Measurements from ENCODE around the gene TPD52L2.

The TPD52L2 gene

GRCh38 chr20:63932606-63933160 lies 67.6 kb downstream of the TPD52L2 start:
- DNase-seq (ENCODE audit: low read depth): no peak

DNA sequence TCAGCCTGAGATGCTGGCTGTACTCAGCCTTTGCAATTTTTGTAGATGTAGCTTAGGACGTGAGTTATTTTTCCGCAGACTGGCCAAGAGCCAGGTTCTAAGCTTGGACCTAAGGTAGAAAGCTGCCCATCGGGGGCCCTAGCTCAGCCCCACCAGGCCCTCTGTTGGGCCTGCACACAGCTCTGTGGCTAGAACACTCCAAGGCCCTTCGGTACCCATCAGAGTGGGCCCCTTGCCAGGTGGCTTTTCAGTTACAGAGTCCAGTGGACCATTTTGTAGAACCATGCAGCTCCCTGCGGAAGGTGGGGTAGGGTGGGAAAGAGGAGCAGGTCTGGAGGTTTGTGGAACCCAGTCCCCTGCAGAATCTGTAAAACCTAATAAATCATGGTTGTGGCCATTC lies 68.6 kb downstream of the TPD52L2 start:
- no peak for DNase-seq (ENCODE audit: low read depth)

- no peak for DNase-seq (ENCODE audit: low read depth)
Observed at GRCh38 chr20:63934271-63935068, 69.4 kb downstream of the TPD52L2 start.

GRCh38 chr20:63935447-63935846 lies 70.4 kb downstream of the TPD52L2 start:
- DNase-seq (ENCODE audit: low read depth): no peak

GRCh38 chr20:63937596-63937995 lies 72.5 kb downstream of the TPD52L2 start:
- DNase-seq (ENCODE audit: low read depth): no peak

DNA sequence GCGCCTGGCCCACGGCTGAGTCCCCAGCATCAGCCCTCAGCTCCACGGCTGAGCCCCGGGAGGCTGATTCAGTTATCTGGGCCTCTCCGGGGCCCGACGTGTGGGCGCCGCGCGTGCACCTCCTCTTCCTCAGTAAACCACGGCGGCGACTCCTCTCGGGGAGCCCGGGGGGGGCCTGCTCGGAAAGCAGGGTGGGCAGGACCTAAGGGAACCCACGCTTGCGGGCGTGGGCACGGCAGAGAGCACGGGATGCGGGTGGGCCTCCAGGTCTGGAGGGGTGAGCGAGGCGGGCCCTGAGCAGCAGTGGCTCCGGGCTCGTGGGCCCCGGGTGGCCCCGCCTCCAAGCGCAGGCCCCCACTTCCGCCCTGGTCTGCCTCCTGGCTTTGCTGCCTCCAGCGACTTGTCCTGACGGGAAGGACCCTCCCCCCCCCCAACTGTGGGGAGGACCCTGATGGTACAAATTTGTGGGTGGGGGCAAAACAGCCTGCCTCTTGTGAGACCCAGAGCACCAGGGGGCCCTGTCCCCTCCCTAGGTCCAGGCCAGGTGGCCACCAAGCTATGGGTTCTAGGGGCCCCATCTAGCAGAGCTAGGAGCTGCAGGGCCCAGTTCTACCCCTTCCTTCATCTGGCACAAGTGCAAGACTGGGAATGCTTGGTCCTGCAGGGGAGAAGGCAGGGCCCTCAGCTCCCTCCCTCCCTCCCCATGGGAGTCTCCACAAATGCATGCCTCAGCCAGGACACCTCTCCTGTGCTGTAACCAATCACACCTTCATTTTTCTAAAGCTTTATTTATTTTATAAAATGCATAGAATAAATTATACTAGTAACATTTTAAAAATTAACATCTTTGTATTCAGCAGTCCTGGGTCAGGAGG lies 74.2 kb downstream of the TPD52L2 start:
- no peak for DNase-seq (ENCODE audit: low read depth)

GRCh38 chr20:63940071-63940471 lies 75.0 kb downstream of the TPD52L2 start:
- no peak for DNase-seq (ENCODE audit: low read depth)

GRCh38 chr20:63940472-63941266 lies 75.6 kb downstream of the TPD52L2 start:
- no peak for DNase-seq (ENCODE audit: low read depth)
